Choroid plexus epithelial cell (primary cell): ENCODE data around the gene CPA4.

ENCODE experiments used
- DNase-seq: peaks from one replicate; pipeline ENCODE4 v3.0.0-alpha.2; 2010; ENCODE audit warnings: low read depth
- H3K4me3 ChIP-seq: 2 replicates; pipeline ENCODE4 v1.5.1; 2011; ENCODE audit warnings: low read depth, mild to moderate bottlenecking, control low read depth, low read length, moderate library complexity
- TF ChIP-seq, protein P1 (sequence below): conservative IDR thresholded peaks from 2 replicates; pipeline ENCODE4 v1.5.1; 2011; ENCODE audit warnings: low read depth, mild to moderate bottlenecking, control low read depth, inconsistent platforms, low read length, moderate library complexity

The CPA4 gene

DNA sequence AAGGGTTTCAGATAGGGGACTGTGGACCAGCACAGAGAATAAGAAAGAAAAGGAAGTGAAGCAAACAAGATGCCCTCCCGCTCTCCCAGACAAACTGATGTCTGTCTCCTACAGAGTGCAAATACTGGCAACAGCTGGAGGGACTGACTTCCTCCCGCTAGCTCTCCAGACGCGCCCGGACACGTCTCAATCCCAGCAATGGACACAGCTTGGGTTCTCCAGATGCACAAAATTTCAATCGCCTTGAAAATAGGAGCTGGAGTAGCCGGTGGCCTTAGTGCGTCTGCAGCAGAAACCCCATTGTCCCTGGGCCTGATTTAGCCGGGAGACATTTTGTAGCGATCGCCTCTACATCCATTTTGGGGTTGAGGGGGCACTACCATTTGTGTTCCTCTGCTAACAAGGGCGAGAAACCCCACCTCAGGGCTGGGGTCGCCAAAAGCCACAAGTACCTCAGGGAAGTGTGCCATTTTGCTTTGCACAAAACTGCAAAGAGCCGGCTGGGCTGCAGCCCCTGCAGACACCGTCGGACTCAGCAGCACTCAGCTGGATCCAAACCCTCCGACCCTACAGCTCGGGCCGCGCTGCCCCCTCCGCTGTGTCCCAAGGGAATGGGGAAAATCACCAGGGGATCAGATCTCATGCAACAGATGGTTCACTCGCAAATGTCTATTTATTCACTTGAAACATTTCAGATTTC, 20.4 kb upstream of the CPA4 start:
- DNase-seq = peak; percentile 46
- TF ChIP-seq, protein P1, sequence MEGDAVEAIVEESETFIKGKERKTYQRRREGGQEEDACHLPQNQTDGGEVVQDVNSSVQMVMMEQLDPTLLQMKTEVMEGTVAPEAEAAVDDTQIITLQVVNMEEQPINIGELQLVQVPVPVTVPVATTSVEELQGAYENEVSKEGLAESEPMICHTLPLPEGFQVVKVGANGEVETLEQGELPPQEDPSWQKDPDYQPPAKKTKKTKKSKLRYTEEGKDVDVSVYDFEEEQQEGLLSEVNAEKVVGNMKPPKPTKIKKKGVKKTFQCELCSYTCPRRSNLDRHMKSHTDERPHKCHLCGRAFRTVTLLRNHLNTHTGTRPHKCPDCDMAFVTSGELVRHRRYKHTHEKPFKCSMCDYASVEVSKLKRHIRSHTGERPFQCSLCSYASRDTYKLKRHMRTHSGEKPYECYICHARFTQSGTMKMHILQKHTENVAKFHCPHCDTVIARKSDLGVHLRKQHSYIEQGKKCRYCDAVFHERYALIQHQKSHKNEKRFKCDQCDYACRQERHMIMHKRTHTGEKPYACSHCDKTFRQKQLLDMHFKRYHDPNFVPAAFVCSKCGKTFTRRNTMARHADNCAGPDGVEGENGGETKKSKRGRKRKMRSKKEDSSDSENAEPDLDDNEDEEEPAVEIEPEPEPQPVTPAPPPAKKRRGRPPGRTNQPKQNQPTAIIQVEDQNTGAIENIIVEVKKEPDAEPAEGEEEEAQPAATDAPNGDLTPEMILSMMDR = no peak
- H3K4me3 ChIP-seq = peak overlapping the region; percentile 44

DNA sequence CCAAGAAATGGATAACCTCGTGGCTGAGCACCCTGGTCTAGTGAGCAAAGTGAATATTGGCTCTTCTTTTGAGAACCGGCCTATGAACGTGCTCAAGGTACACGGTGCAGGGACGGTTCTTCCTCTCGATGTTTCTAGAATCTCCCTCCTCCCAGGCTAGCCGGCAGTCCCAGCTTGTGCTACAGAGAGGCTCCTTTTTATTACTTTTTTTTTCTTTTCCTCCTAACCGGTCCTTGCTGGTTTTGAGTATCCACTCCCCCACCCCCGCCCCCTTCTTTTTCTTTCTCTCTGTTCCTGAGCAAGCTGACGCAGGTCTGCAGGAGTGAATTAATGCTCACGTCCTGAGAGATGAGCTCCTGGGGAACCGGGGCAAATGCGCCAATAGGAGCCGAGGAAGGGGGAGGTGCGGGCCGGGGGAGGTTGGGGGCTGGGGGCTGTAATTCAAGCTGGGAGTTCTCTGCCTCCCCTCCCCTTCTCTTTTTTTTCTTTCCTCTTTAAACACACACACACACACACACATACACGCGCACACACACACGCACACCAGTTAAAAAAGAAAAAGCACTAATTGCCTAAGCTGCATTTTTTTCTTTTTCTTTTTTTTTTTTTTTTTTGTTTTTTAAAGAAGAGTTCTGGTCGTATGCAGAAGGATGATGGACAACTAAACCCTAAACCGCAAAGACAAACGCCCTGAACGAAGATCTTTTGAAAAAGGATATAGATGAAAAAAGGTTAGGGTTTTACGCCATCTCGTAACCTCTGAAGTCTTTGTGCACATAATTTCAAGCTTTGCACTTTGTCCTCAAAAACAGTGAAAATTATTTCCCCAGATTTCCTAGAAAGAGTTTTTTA, 19.7 kb upstream of the CPA4 start:
- TF ChIP-seq, protein P1 = no peak
- DNase-seq = peak; percentile 86
- peak overlapping the region; percentile 44 for H3K4me3 ChIP-seq

DNA sequence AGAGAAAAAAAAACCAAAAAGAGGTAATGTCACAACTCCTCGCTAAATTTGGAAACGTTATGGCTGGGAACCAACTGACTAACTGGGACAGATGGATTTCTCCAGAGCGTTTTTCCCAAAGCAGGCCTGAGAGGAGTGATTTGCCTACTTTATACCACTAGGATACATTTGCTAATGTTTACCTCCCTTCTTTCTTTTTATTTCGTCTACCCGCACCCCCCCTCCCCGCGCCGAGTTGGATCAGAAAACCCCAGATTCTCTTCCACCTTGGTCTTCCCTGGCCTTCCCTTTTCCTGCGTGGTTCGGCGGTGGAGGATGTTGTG, 19.1 kb upstream of the CPA4 start:
- no peak overlapping the region for H3K4me3 ChIP-seq
- TF ChIP-seq, protein P1 = peak; percentile 18
- no peak for DNase-seq

DNA sequence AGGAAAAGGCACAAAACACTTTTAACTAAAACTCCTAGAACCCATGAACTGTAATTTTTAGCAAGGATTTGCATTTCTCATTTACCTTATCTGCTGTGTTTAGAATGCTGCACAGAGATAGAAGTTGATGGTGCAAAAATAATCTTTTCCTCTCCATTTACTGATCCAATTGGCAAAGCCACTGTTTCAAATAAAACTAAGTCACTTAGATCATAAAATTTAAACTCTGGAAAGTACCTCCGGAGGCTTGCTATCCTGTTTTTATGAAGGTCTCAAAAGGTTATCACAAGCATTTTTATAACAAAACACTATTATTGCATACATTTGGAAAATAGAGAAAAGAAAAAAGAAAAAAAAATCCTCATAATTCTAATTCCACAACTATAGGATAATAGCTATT, 18.7 kb upstream of the CPA4 start:
- no peak overlapping the region for H3K4me3 ChIP-seq
- no peak for DNase-seq
- TF ChIP-seq, protein P1 = no peak

DNA sequence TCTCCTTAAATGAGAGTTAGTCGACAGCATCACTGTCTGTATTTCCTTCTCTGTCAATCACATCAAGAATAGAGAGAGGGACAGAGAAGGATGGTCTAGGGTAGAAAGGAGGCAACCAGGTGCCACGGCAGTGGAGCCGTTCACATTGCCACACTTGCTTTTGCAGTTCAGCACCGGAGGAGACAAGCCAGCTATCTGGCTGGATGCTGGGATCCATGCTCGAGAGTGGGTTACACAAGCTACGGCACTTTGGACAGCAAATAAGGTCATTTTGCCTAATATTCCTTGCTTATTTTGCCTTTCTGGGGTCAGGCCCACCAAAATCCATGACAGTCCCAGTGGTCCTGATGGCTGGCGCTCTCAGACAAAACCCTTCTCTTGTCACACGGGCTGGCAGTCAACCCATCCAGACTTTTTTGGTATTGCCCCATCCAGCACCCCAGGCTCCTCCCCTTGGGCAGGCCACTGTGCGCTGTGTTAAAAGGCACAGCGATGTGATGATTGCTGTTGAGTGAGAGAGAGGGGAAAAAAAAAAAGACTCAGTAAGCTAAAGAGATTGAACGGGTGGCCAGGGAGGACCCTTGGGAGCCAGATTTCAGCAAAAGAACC, 17.9 kb upstream of the CPA4 start:
- no peak for DNase-seq
- TF ChIP-seq, protein P1 = no peak
- no peak overlapping the region for H3K4me3 ChIP-seq

DNA sequence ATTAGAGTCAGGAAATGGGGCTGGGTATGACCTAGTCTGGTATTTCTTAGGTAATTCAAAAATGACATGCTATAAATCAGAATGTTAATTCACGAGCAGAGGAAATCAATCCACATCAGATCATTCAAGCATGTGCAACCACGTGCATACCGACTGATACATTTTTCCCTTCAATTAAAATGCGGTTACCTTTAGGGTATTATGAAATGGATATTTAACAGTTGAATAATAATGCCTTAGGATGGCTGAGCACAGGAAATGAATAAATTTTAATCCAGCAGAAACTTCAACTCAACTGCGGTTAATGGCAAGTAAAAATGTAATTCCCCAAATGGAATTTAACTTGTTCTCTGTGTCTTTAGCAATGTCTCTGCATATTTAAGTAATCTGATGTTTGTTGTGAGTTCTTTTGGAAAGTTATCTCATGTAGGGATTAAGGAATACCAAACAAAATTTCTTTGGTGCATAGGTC, 17.1 kb upstream of the CPA4 start:
- no peak for DNase-seq
- TF ChIP-seq, protein P1 = no peak
- no peak overlapping the region for H3K4me3 ChIP-seq
